Mesenchymal stem cell (in vitro differentiated cells and primary cell): ENCODE data around the gene SMLR1.

Experiments used
- DNase-seq: peaks from one replicate; pipeline ENCODE4 v3.0.0-alpha.2; 2013
- H2AFZ ChIP-seq: one replicate; pipeline ENCODE4 v1.6.1; 2013; ENCODE audit warnings: low read depth, mild to moderate bottlenecking, control low read depth, inconsistent platforms, low read length, moderate library complexity
- H2AK5ac ChIP-seq: 2 replicates; pipeline ENCODE4 v1.6.1; 2013; ENCODE audit warnings: low read length, moderate library complexity, mild to moderate bottlenecking, inconsistent platforms; ENCODE audit not compliant: severe bottlenecking
- H2BK120ac ChIP-seq: one replicate; pipeline ENCODE4 v1.6.1; 2013; ENCODE audit warnings: low read depth, mild to moderate bottlenecking, inconsistent platforms, low read length, moderate library complexity
- H2BK12ac ChIP-seq, 2 experiments: one replicate each; pipeline ENCODE4 v1.6.1; 2013; ENCODE audit warnings: inconsistent platforms in 2 of 2, low read length in 2 of 2, mild to moderate bottlenecking in 2 of 2, moderate library complexity in 2 of 2, control low read depth in 1 of 2
- H2BK15ac ChIP-seq: one replicate; pipeline ENCODE4 v1.6.1; 2013; ENCODE audit warnings: mild to moderate bottlenecking, low read depth, inconsistent platforms; ENCODE audit not compliant: poor library complexity, severe bottlenecking
- H2BK5ac ChIP-seq: 2 replicates; pipeline ENCODE4 v1.6.1; 2013; ENCODE audit warnings: low read depth, mild to moderate bottlenecking, low read length, control low read depth, inconsistent platforms; ENCODE audit not compliant: poor library complexity, severe bottlenecking
- H3K14ac ChIP-seq, 2 experiments: one replicate each; pipeline ENCODE4 v1.6.1; 2013; ENCODE audit warnings: inconsistent platforms in 2 of 2, low read length in 2 of 2, control low read depth in 1 of 2, mild to moderate bottlenecking in 1 of 2, moderate library complexity in 1 of 2
- H3K18ac ChIP-seq, 2 experiments: one replicate each; pipeline ENCODE4 v1.6.1; 2013; ENCODE audit warnings: inconsistent platforms in 2 of 2, low read length in 2 of 2, control low read depth in 1 of 2, low read depth in 1 of 2, mild to moderate bottlenecking in 1 of 2
- H3K23ac ChIP-seq, 2 experiments: one replicate each; pipeline ENCODE4 v1.6.1; 2013; ENCODE audit warnings: inconsistent platforms in 2 of 2, low read length in 2 of 2, mild to moderate bottlenecking in 2 of 2, moderate library complexity in 2 of 2, control low read depth in 1 of 2
- H3K27ac ChIP-seq: 2 replicates; pipeline ENCODE4 v1.5.1; 2013; ENCODE audit warnings: mild to moderate bottlenecking, moderate library complexity, low read length, control low read depth, inconsistent platforms; ENCODE audit not compliant: poor library complexity, severe bottlenecking
- H3K27me3 ChIP-seq, 2 experiments: 2 replicates each; pipeline versions ENCODE4 v1.6.1 to v1.7.0; 2013; ENCODE audit warnings: low read length in 2 of 2, mild to moderate bottlenecking in 2 of 2, moderate library complexity in 2 of 2, control low read depth in 1 of 2, inconsistent platforms in 1 of 2; ENCODE audit not compliant: control insufficient read depth in 1 of 2, insufficient read depth in 1 of 2
- H3K36me3 ChIP-seq, 2 experiments: 2 replicates each; pipeline versions ENCODE4 v1.6.1 to v1.7.0; 2013; ENCODE audit warnings: low read length in 2 of 2, control low read depth in 1 of 2, inconsistent platforms in 1 of 2, low read depth in 1 of 2, mild to moderate bottlenecking in 1 of 2; ENCODE audit not compliant: insufficient read depth in 2 of 2, control insufficient read depth in 1 of 2
- H3K4ac ChIP-seq, 2 experiments: one replicate each; pipeline ENCODE4 v1.6.1; 2013; ENCODE audit warnings: inconsistent platforms in 2 of 2, low read length in 2 of 2, mild to moderate bottlenecking in 2 of 2, moderate library complexity in 2 of 2, control low read depth in 1 of 2, low read depth in 1 of 2
- H3K4me1 ChIP-seq: 2 replicates; pipeline ENCODE4 v1.6.1; 2013; ENCODE audit warnings: low read depth, low read length, control low read depth; ENCODE audit not compliant: control insufficient read depth, insufficient read depth
- H3K4me2 ChIP-seq: 2 replicates; pipeline ENCODE4 v1.6.1; 2013; ENCODE audit warnings: low read length, mild to moderate bottlenecking, inconsistent platforms; ENCODE audit not compliant: poor library complexity, severe bottlenecking
- H3K4me3 ChIP-seq, 2 experiments: 2 replicates each; pipeline versions ENCODE4 v1.5.1 to v1.7.0; 2013; ENCODE audit warnings: low read length in 2 of 2, mild to moderate bottlenecking in 2 of 2, control low read depth in 1 of 2, low read depth in 1 of 2; ENCODE audit not compliant: insufficient read depth in 1 of 2
- H3K79me1 ChIP-seq: replicated peaks from 2 replicates; pipeline ENCODE4 v1.6.1; 2013; ENCODE audit warnings: mild to moderate bottlenecking, control low read depth, low read length, inconsistent platforms; ENCODE audit not compliant: poor library complexity, severe bottlenecking
- H3K9ac ChIP-seq: 2 replicates; pipeline ENCODE4 v1.7.0; 2013; ENCODE audit warnings: mild to moderate bottlenecking, low read length, moderate library complexity
- H3K9me3 ChIP-seq: 2 replicates; pipeline ENCODE4 v1.7.0; 2013; ENCODE audit warnings: mild to moderate bottlenecking, low read length; ENCODE audit not compliant: control insufficient read depth
- H4K8ac ChIP-seq: one replicate; pipeline ENCODE4 v1.6.1; 2013; ENCODE audit warnings: inconsistent platforms, mild to moderate bottlenecking, low read length, moderate library complexity
- H4K91ac ChIP-seq: one replicate; pipeline ENCODE4 v1.6.1; 2013; ENCODE audit warnings: mild to moderate bottlenecking, low read length, inconsistent platforms
- WGBS: methylation state at CpG from one replicate; pipeline ENCODE4 v1.1.7; 2013; ENCODE audit warnings: mixed read lengths; 5-methylcytosine and 5-hydroxymethylcytosine counted together

SMLR1 gene

GRCh38 chr6:130781557-130781956 lies 45.6 kb upstream of the SMLR1 start:
- H3K18ac ChIP-seq = no peak overlapping the region
- no peaks in the 10 kb centered on the region for H3K9me3 ChIP-seq
- H2AFZ ChIP-seq = no peak overlapping the region
- no peak overlapping the region for H2BK5ac ChIP-seq
- no peak overlapping the region for H3K4ac ChIP-seq
- no peak overlapping the region for H2BK12ac ChIP-seq
- no peak overlapping the region for H3K27ac ChIP-seq
- H4K91ac ChIP-seq = no peak overlapping the region
- no peak for DNase-seq
- no peak overlapping the region for H3K9ac ChIP-seq
- no peaks in the 10 kb centered on the region for H3K4me1 ChIP-seq
- H3K79me1 ChIP-seq = no peaks in the 10 kb centered on the region
- H3K27me3 ChIP-seq = no peaks in the 10 kb centered on the region
- no peak overlapping the region for H3K4me3 ChIP-seq
- 96% methylated on average over 2 of the region's 3 CpGs for WGBS
- H2BK120ac ChIP-seq = no peak overlapping the region
- no peak overlapping the region for H3K23ac ChIP-seq
- H3K14ac ChIP-seq = no peak overlapping the region
- H2AK5ac ChIP-seq = no peak overlapping the region
- no peaks in the 10 kb centered on the region for H3K36me3 ChIP-seq
- no peak overlapping the region for H3K4me2 ChIP-seq
- no peak overlapping the region for H2BK15ac ChIP-seq
- no peak overlapping the region for H4K8ac ChIP-seq

GRCh38 chr6:130783416-130784107 lies 43.6 kb upstream of the SMLR1 start:
- no peak overlapping the region for H4K91ac ChIP-seq
- WGBS = 100% methylated on average over 1 of the region's 2 CpGs
- no peaks in the 10 kb centered on the region for H3K27me3 ChIP-seq

GRCh38 chr6:130787726-130788500 lies 39.3 kb upstream of the SMLR1 start:
- no peak overlapping the region for H3K9ac ChIP-seq
- H2BK120ac ChIP-seq = no peak overlapping the region
- no peak overlapping the region for H2AK5ac ChIP-seq
- no peak overlapping the region for H3K27ac ChIP-seq
- no peaks in the 10 kb centered on the region for H3K9me3 ChIP-seq
- H3K79me1 ChIP-seq = no peaks in the 10 kb centered on the region
- no peak overlapping the region for H3K4me3 ChIP-seq
- H3K18ac ChIP-seq = no peak overlapping the region
- no peak overlapping the region for H2AFZ ChIP-seq
- no peak overlapping the region for H4K8ac ChIP-seq
- H2BK15ac ChIP-seq = no peak overlapping the region
- H2BK12ac ChIP-seq = no peak overlapping the region
- H4K91ac ChIP-seq = no peak overlapping the region
- H3K4me2 ChIP-seq = no peak overlapping the region
- H3K23ac ChIP-seq = no peak overlapping the region
- no peak for DNase-seq
- no peaks in the 10 kb centered on the region for H3K4me1 ChIP-seq
- H3K4ac ChIP-seq = no peak overlapping the region
- H3K27me3 ChIP-seq = no peaks in the 10 kb centered on the region
- no peak overlapping the region for H2BK5ac ChIP-seq
- H3K14ac ChIP-seq = no peak overlapping the region
- H3K36me3 ChIP-seq = no peaks in the 10 kb centered on the region
- 86% methylated on average over 2 of the region's 3 CpGs for WGBS

More at GRCh38 chr6:130783416-130784107, 43.6 kb upstream of the SMLR1 start:
- Histone ChIP-seq H3K4me2 (no peak overlapping the region), H2BK15ac (no peak overlapping the region), H2BK5ac (no peak overlapping the region), H3K9ac (no peak overlapping the region), H3K36me3 (no peaks in the 10 kb centered on the region), H3K79me1 (no peaks in the 10 kb centered on the region), H3K4me3 (no peak overlapping the region), H2AFZ (no peak overlapping the region), H3K9me3 (no peaks in the 10 kb centered on the region), H3K27ac (no peak overlapping the region), H2BK12ac (no peak overlapping the region), H3K18ac (no peak overlapping the region), H3K14ac (no peak overlapping the region), H2BK120ac (no peak overlapping the region), H4K8ac (no peak overlapping the region), H3K23ac (no peak overlapping the region), H3K4ac (no peak overlapping the region), H2AK5ac (no peak overlapping the region), H3K4me1 (no peaks in the 10 kb centered on the region)
- DNase-seq = no peak

- Histone ChIP-seq H3K9ac (no peak overlapping the region), H2AK5ac (no peak overlapping the region), H3K4me2 (no peak overlapping the region), H4K8ac (no peak overlapping the region), H2BK12ac (no peak overlapping the region), H3K4ac (no peak overlapping the region), H3K36me3 (no peaks in the 10 kb centered on the region), H3K27ac (no peak overlapping the region), H2BK15ac (no peak overlapping the region), H3K79me1 (no peaks in the 10 kb centered on the region), H2AFZ (no peak overlapping the region), H4K91ac (no peak overlapping the region), H3K18ac (no peak overlapping the region), H3K27me3 (no peaks in the 10 kb centered on the region), H3K23ac (no peak overlapping the region), H2BK120ac (no peak overlapping the region), H3K9me3 (no peaks in the 10 kb centered on the region), H3K4me3 (no peak overlapping the region), H2BK5ac (no peak overlapping the region), H3K14ac (no peak overlapping the region), H3K4me1 (no peaks in the 10 kb centered on the region)
- 86% methylated on average over 5 of the region's 5 CpGs for WGBS
- DNase-seq = no peak
Observed at GRCh38 chr6:130788954-130789353, 38.3 kb upstream of the SMLR1 start.
